HG03175 (cell line): ENCODE measurements around the gene ZNF773.

Experiments used
- ATAC-seq: cut with Tn5 transposase; IDR thresholded peaks from one replicate; pipeline ENCODE4 v1.9.1; 2021; ENCODE audit warnings: mild to moderate bottlenecking, moderate library complexity; ENCODE audit not compliant: unreplicated experiment

The ZNF773 gene

DNA sequence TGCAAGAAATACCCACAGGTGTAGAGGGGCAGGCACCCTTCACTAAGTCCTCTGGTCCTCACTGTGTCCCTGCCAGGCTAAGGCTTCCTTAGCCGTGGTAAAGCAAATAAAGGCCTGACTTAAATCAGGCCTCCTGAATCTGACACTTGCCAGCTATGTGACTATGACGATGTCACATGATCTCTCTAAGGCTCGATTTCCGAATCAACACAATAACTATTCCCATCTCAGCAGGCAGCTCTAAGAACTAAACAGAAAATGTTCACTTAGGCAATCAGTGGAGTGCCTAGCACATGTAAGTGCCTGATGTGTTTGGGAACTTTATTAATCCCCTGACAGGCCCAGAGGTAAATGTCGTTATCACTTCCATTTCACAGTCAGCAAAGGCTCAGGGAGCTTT lies 57.9 kb downstream of the ZNF773 start:
- no peak for ATAC-seq
